SK-N-SH (cell line): ENCODE results near the gene PTPRG. TPM values are rescaled to one million over a fixed set of nuclear protein-coding genes. Genes with fewer than 3 reads are reported as not detected.
"Not testable (repeated sequence)": the region's sequence is repeated elsewhere in the genome, so short reads cannot be mapped to it uniquely, and the experiment has no call there.

Source experiments
- CTCF ChIA-PET: fragments of 300-600, 350-600 bp; formaldehyde crosslinking; extraction: SDS; loops from one replicate; lab custom pipeline; 2021; lab: Yijun Ruan, JAX
- POLR2A ChIA-PET: fragments of 350-600 bp; sonication (Branson Sonifier 250); formaldehyde crosslinking; extraction: SDS; loops from one replicate; lab custom pipeline; 2020; ENCODE audit warnings: antibody characterized with exemption, inconsistent platforms; lab: Yijun Ruan, JAX
- DNase-seq: peaks from one replicate; pipeline ENCODE4 v3.0.0; 2012
- H2AFZ ChIP-seq: fragments of 200-600 bp; sonication (generic); 2 replicates; pipeline ENCODE4 v1.8.1; 2016; ENCODE audit warnings: antibody characterized with exemption, mild to moderate bottlenecking, low read depth
- H3F3A ChIP-seq: fragments of 200-600 bp; sonication (generic); replicated peaks from 2 replicates; pipeline ENCODE3; 2016; ENCODE audit warnings: antibody characterized with exemption, mild to moderate bottlenecking; ENCODE audit not compliant: insufficient read depth
- H3K27ac ChIP-seq, 2 experiments: fragments of 200-500 bp in 1 of 2; fragments of 200-600 bp in 1 of 2; sonication (Bioruptor generic) in 1 of 2; sonication (generic), shearing (Covaris generic) in 1 of 2; 2 replicates each; pipeline versions ENCODE4 v1.5.1 to v1.6.1; 2014 to 2016; ENCODE audit warnings: low read depth in 2 of 2, inconsistent platforms in 1 of 2, low read length in 1 of 2, mild to moderate bottlenecking in 1 of 2, mixed read lengths in 1 of 2
- H3K27me3 ChIP-seq: fragments of 200-600 bp; sonication (generic), shearing (Covaris generic); 2 replicates; pipeline ENCODE4 v1.6.1; 2016; ENCODE audit warnings: mixed run types; ENCODE audit not compliant: insufficient read depth
- H3K36me3 ChIP-seq, 2 experiments: fragments of 200-500 bp in 1 of 2; fragments of 200-600 bp in 1 of 2; sonication (Bioruptor generic) in 1 of 2; sonication (generic) in 1 of 2; replicated peaks in 1 of 2; 2 replicates each; pipeline versions ENCODE3 to v1.5.1; 2014 to 2016; ENCODE audit warnings: low read length in 1 of 2, mild to moderate bottlenecking in 1 of 2; ENCODE audit not compliant: insufficient read depth in 2 of 2, control insufficient read depth in 1 of 2
- H3K4me1 ChIP-seq, 2 experiments: fragments of 200-500 bp in 1 of 2; fragments of 200-600 bp in 1 of 2; sonication (Bioruptor generic) in 1 of 2; sonication (generic), shearing (Covaris generic) in 1 of 2; 2 replicates each; pipeline versions ENCODE4 v1.5.1 to v1.6.1; 2014 to 2016; ENCODE audit warnings: low read depth in 1 of 2, low read length in 1 of 2, mixed run types in 1 of 2; ENCODE audit not compliant: insufficient read depth in 2 of 2, control insufficient read depth in 1 of 2
- H3K4me2 ChIP-seq: fragments of 200-600 bp; sonication (generic), shearing (Covaris generic); 2 replicates; pipeline ENCODE4 v1.6.1; 2017; ENCODE audit warnings: mixed run types
- H3K4me3 ChIP-seq, 2 experiments: fragments of 200-500 bp in 1 of 2; fragments of 200-600 bp in 1 of 2; sonication (Bioruptor generic) in 1 of 2; sonication (generic), shearing (Covaris generic) in 1 of 2; 2 replicates each; pipeline versions ENCODE4 v1.5.1 to v1.8.1; 2014 to 2016; ENCODE audit warnings: low read depth in 2 of 2, inconsistent platforms in 1 of 2, low read length in 1 of 2, mild to moderate bottlenecking in 1 of 2, mixed read lengths in 1 of 2, moderate library complexity in 1 of 2
- H3K79me2 ChIP-seq: fragments of 200-600 bp; sonication (generic); 2 replicates; pipeline ENCODE4 v1.8.1; 2017; ENCODE audit warnings: mild to moderate bottlenecking; ENCODE audit not compliant: insufficient read depth
- H3K9ac ChIP-seq: fragments of 200-600 bp; sonication (generic); 2 replicates; pipeline ENCODE4 v1.6.1; 2017; ENCODE audit warnings: mixed run types
- H3K9me2 ChIP-seq: fragments of 200-600 bp; sonication (generic); 2 replicates; pipeline ENCODE4 v1.6.1; 2017; ENCODE audit warnings: mixed run types
- H3K9me3 ChIP-seq: fragments of 200-600 bp; sonication (generic); 2 replicates; pipeline ENCODE4 v1.6.1; 2017; ENCODE audit warnings: mixed run types, mild to moderate bottlenecking, moderate library complexity
- H4K20me1 ChIP-seq: fragments of 200-600 bp; sonication (generic); 2 replicates; pipeline ENCODE4 v1.6.1; 2017; ENCODE audit warnings: mild to moderate bottlenecking, mixed run types; ENCODE audit not compliant: insufficient read depth
- CTCF ChIP-seq: fragments of 200-600 bp; sonication (generic); IDR thresholded peaks from 2 replicates; pipeline ENCODE4 v1.6.1; 2017; ENCODE audit warnings: antibody characterized with exemption, mild to moderate bottlenecking, moderate library complexity
- ELF1 ChIP-seq: IDR thresholded peaks from 2 replicates; pipeline ENCODE4 v1.4.0; 2012
- GABPA ChIP-seq: IDR thresholded peaks from 2 replicates; pipeline ENCODE4 v1.4.0; 2012; ENCODE audit warnings: low read depth, mild to moderate bottlenecking
- MAX ChIP-seq: IDR thresholded peaks from 2 replicates; pipeline ENCODE4 v1.4.0; 2012; ENCODE audit warnings: low read depth
- MEF2A ChIP-seq: IDR thresholded peaks from 2 replicates; pipeline ENCODE4 v1.4.0; 2012; ENCODE audit warnings: low read depth, borderline replicate concordance
- NRF1 ChIP-seq: IDR thresholded peaks from 2 replicates; pipeline ENCODE4 v1.6.1; 2012; ENCODE audit warnings: low read depth, mild to moderate bottlenecking, low read length
- PBX3 ChIP-seq: IDR thresholded peaks from 2 replicates; pipeline ENCODE4; 2012
- RCOR1 ChIP-seq: fragments of 150-350 bp; IDR thresholded peaks from 2 replicates; pipeline ENCODE4 v1.6.1; 2017; ENCODE audit warnings: antibody characterized with exemption, low read length
- RFX5 ChIP-seq: IDR thresholded peaks from 2 replicates; pipeline ENCODE4 v1.6.1; 2012; ENCODE audit warnings: mild to moderate bottlenecking, improper control_type of control experiment, low read length
- SMC3 ChIP-seq: IDR thresholded peaks from 2 replicates; pipeline ENCODE4 v1.6.1; 2012; ENCODE audit warnings: low read depth, low read length, improper control_type of control experiment
- TCF12 ChIP-seq: IDR thresholded peaks from 2 replicates; pipeline ENCODE4 v1.4.0; 2012
- YY1 ChIP-seq: IDR thresholded peaks from 2 replicates; pipeline ENCODE4 v1.4.0; 2012; ENCODE audit warnings: low read depth, mild to moderate bottlenecking
- whole genome bisulfite sequencing: methylation state at CpG from one replicate; pipeline ENCODE4 v1.1.6; 2017; ENCODE audit warnings: low lambda C conversion rate; 5-methylcytosine and 5-hydroxymethylcytosine counted together
- polyA plus RNA-seq, 3 experiments: library from polyadenylated mRNA; depleted of rRNA; stranded (reverse); fragments of >200 nt; gene quantifications; 2 replicates each; pipeline ENCODE4 v1.2.3, GENCODE V29; 2012

PTPRG gene
- polyA plus RNA-seq, 1 of the 3 experiments (the other 2 are of a cell fraction) = 14.1 TPM

- H3K9ac ChIP-seq, H3K27me3 ChIP-seq, H3F3A ChIP-seq, H3K27ac ChIP-seq, H3K9me2 ChIP-seq, H3K9me3 ChIP-seq, H2AFZ ChIP-seq, H3K4me1 ChIP-seq, H3K4me2 ChIP-seq, POLR2A ChIA-PET, DNase-seq, H3K4me3 ChIP-seq, H3K36me3 ChIP-seq, H4K20me1 ChIP-seq: not testable (repeated sequence)
- WGBS = 93% methylated on average over 3 of the region's 3 CpGs
- peaks cover 11% of the 10 kb centered on the region; the same call in 1 of the 2 replicates for H3K79me2 ChIP-seq
- CTCF ChIA-PET = interaction anchor here (0.6 kb wide), 1 partner anchor 1731 kb away, joined by 4 read pairs; no protein-coding TSS in a partner anchor
These were observed 137.1 kb downstream of the PTPRG start for GRCh38 chr3:61698278-61699072.

- ChIA-PET POLR2A (no interaction called here), CTCF (interaction anchor here (0.6 to 1.6 kb wide), 2 partner anchors 22 to 1732 kb away, joined by 4 read pairs; no protein-coding TSS in a partner anchor)
These were observed 138.3 kb downstream of the PTPRG start for GRCh38 chr3:61699622-61700021.

GRCh38 chr3:61701011-61701410 lies 139.6 kb downstream of the PTPRG start:
- POLR2A ChIA-PET = no interaction called here
- 100% methylated on average over 1 of the region's 1 CpG for whole genome bisulfite sequencing
- H3K4me2 ChIP-seq = no peak overlapping the region
- H3K4me3 ChIP-seq = no peak overlapping the region
- H3K36me3 ChIP-seq = no peaks in the 10 kb centered on the region
- H3K27ac ChIP-seq = no peak overlapping the region
- no peaks in the 10 kb centered on the region for H3K9me3 ChIP-seq
- no peaks in the 10 kb centered on the region for H3F3A ChIP-seq
- no peaks in the 10 kb centered on the region for H4K20me1 ChIP-seq
- H3K27me3 ChIP-seq = no peaks in the 10 kb centered on the region
- no peak overlapping the region for H3K9ac ChIP-seq
- DNase-seq = no peak
- CTCF ChIA-PET = no interaction called here
- no peaks in the 10 kb centered on the region for H3K9me2 ChIP-seq
- H3K79me2 ChIP-seq = peaks cover 15% of the 10 kb centered on the region; the same call in 1 of the 2 replicates
- no peak overlapping the region for H2AFZ ChIP-seq
- no peaks in the 10 kb centered on the region for H3K4me1 ChIP-seq
- no peak for TF ChIP-seq RCOR1
- no peak for TF ChIP-seq PBX3
- no peak for TF ChIP-seq ELF1
- TF ChIP-seq CTCF = no peak
- no peak for TF ChIP-seq SMC3
- TF ChIP-seq TCF12 = no peak
- TF ChIP-seq NRF1 = no peak
- TF ChIP-seq MAX = no peak
- TF ChIP-seq GABPA = no peak
- TF ChIP-seq YY1 = no peak
- TF ChIP-seq RFX5 = no peak

More at GRCh38 chr3:61699622-61700021, 138.3 kb downstream of the PTPRG start:
- no peaks in the 10 kb centered on the region for H3K27me3 ChIP-seq
- no peaks in the 10 kb centered on the region for H4K20me1 ChIP-seq
- DNase-seq = no peak
- no peak overlapping the region for H3K4me3 ChIP-seq
- no peaks in the 10 kb centered on the region for H3K4me1 ChIP-seq
- TF ChIP-seq SMC3 (no peak), CTCF (no peak), MEF2A (no peak), TCF12 (no peak)
- TF ChIP-seq, all 33 proteins: peak for 0
- Histone ChIP-seq H3K4me2 (no peak overlapping the region), H3K36me3 (no peaks in the 10 kb centered on the region), H3K27ac (no peak overlapping the region), H2AFZ (no peak overlapping the region), H3K9me3 (no peaks in the 10 kb centered on the region), H3K9ac (no peak overlapping the region), H3K79me2 (peaks cover 16% of the 10 kb centered on the region; the same call in 1 of the 2 replicates), H3F3A (no peaks in the 10 kb centered on the region), H3K9me2 (no peaks in the 10 kb centered on the region)
